Prostate gland (tissue), 2 donors: ENCODE measurements around the gene FSIP2.

ENCODE experiments used
- CTCF ChIP-seq, 4 experiments: fragments of 200-600 bp in 2 of 4; fragments of 450-650 bp in 2 of 4; sonication (generic) in 2 of 4; IDR thresholded peaks; 1 replicate in 3 of 4; 2 replicates in 1 of 4; pipeline ENCODE4 v1.5.1; 2016 to 2019; ENCODE audit warnings: antibody characterized with exemption in 4 of 4, mild to moderate bottlenecking in 2 of 4, moderate library complexity in 2 of 4
- POLR2AphosphoS5 ChIP-seq: sonication (generic); formaldehyde crosslinking; IDR thresholded peaks from one replicate; pipeline ENCODE4 v1.6.1; 2017; ENCODE audit warnings: antibody characterized with exemption

- TF ChIP-seq CTCF (IDR thresholded peaks at IDR 0.05), result no peak
- TF ChIP-seq POLR2AphosphoS5, result no peak
These were observed 18.8 kb downstream of the FSIP2 start for GRCh38 chr2:185757356-185757755.
